Activated T-helper 2 cell treated with anti-CD3 and anti-CD28 coated beads, Interferon-gamma antibody, Interleukin-2, Interleukin-4, amounts not matched to agents 10 μg/mL and 5 μg/mL and 100 μg/mL, durations not matched to agents 14 hours and 24 hours and 36 hours (primary cell): ENCODE data around the gene GPR161. TPM values are rescaled to one million over a fixed set of nuclear protein-coding genes. Genes with fewer than 3 reads are reported as not detected.

Source experiments
- DNase-seq: peaks from one replicate; pipeline ENCODE4 v3.0.0; 2021; ENCODE audit warnings: low spot score
- H3K27ac Mint-ChIP-seq: one replicate; pipeline ENCODE4 v1.8.0; 2021; ENCODE audit warnings: mixed read lengths
- H3K27me3 Mint-ChIP-seq: one replicate; pipeline ENCODE4 v1.8.0; 2021; ENCODE audit warnings: low read depth, mixed read lengths
- H3K36me3 Mint-ChIP-seq: one replicate; pipeline ENCODE4 v1.8.0; 2021; ENCODE audit warnings: low read depth, mixed read lengths
- H3K4me1 Mint-ChIP-seq: one replicate; pipeline ENCODE4 v1.8.0; 2021; ENCODE audit warnings: low read depth, mixed read lengths
- H3K4me3 Mint-ChIP-seq: one replicate; pipeline ENCODE4 v1.8.0; 2021; ENCODE audit warnings: low read depth, mild to moderate bottlenecking, moderate library complexity, mixed read lengths
- H3K9me3 Mint-ChIP-seq: one replicate; pipeline ENCODE4 v1.8.0; 2021; ENCODE audit warnings: mixed read lengths
- intact Hi-C: fragments of 100-400 bp; cut with micrococcal nuclease; formaldehyde crosslinking; loops from one replicate; pipeline ENCODE4 v1.15.1; 2023
- total RNA-seq: library from RNA; stranded (reverse); gene quantifications from 2 replicates; pipeline ENCODE4 v1.2.3, GENCODE V29; 2022

The GPR161 gene
- total RNA-seq, 1 donor from 2014 or later = 1.3 TPM

DNA sequence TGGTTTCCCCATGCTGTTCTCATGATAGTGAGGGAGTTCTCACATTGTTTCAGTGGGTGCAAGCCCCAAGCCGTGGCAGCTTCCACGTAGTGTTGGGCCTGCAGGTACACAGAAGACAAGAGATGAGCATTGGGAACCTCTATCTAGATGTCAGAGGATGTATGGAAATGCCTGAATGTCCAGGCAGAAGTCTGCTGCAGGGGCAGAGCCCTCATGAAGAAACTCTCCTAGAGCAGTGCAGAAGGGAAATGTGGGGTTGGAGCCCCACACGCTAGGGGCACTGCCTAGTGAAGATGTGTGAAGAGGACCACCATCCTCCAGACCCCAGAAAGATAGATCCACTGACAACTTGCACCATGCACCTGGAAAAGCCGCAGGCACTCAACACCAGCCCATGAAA is 17.0 kb downstream of the GPR161 start:
- H3K36me3 Mint-ChIP-seq = no peaks in the 10 kb centered on the region
- DNase-seq = no peak
- no peak overlapping the region for H3K27ac Mint-ChIP-seq
- H3K9me3 Mint-ChIP-seq = no peaks in the 10 kb centered on the region
- H3K27me3 Mint-ChIP-seq = peaks cover 36% of the 10 kb centered on the region
- H3K4me3 Mint-ChIP-seq = no peak overlapping the region
- H3K4me1 Mint-ChIP-seq = no peaks in the 10 kb centered on the region
- intact Hi-C loops = no loop called here

DNA sequence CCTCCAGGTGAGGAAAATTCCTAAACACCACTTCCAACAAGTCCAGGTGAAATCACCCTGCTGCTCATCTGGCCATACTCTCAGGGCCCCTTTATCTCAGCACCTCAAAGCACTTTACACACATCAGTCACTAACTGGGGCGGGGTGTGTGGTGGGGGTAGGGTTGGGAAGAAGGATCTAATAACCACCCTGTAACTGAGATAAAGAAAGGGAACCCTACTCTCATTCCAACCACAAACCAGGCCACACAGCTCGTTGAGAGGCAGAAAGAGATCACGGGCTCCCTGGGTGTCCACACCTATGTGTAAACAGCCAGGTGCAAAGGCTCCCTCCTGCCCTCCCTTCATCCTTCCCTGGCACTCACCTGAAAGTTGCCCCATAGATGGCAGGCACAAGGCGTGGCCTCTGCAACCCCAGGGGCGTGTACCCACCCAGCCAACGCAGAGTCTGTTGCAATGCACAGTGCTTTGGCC is 20.4 kb downstream of the GPR161 start:
- no peak overlapping the region for H3K27ac Mint-ChIP-seq
- no peaks in the 10 kb centered on the region for H3K9me3 Mint-ChIP-seq
- H3K4me3 Mint-ChIP-seq = no peak overlapping the region
- peaks cover 16% of the 10 kb centered on the region for H3K27me3 Mint-ChIP-seq
- intact Hi-C loops = no loop called here
- no peak for DNase-seq
- H3K36me3 Mint-ChIP-seq = no peaks in the 10 kb centered on the region
- H3K4me1 Mint-ChIP-seq = peaks cover 4% of the 10 kb centered on the region

DNA sequence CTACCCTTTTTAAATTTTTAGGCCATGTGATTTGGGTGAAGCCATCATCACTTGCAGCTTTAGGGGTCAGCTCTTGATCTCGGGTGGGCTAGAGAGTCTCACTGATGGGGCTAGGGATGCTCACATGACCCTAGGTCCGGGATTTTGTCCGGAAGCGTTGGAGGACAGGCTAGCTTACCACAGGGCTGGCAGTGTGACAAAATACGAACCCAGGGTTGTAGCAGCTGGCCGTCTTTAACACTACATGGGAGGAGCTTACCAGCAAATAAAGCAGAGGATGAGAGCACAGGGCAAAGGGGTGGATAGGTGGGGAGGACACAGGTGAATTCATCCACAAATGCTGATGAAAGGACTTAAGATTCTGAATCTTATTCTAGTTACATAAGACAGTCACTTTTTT is 21.9 kb downstream of the GPR161 start:
- H3K27me3 Mint-ChIP-seq = peaks cover 8% of the 10 kb centered on the region
- DNase-seq = no peak
- H3K4me3 Mint-ChIP-seq = no peak overlapping the region
- no peaks in the 10 kb centered on the region for H3K9me3 Mint-ChIP-seq
- intact Hi-C loops = no loop called here
- no peak overlapping the region for H3K27ac Mint-ChIP-seq
- no peaks in the 10 kb centered on the region for H3K36me3 Mint-ChIP-seq
- peaks cover 4% of the 10 kb centered on the region for H3K4me1 Mint-ChIP-seq

DNA sequence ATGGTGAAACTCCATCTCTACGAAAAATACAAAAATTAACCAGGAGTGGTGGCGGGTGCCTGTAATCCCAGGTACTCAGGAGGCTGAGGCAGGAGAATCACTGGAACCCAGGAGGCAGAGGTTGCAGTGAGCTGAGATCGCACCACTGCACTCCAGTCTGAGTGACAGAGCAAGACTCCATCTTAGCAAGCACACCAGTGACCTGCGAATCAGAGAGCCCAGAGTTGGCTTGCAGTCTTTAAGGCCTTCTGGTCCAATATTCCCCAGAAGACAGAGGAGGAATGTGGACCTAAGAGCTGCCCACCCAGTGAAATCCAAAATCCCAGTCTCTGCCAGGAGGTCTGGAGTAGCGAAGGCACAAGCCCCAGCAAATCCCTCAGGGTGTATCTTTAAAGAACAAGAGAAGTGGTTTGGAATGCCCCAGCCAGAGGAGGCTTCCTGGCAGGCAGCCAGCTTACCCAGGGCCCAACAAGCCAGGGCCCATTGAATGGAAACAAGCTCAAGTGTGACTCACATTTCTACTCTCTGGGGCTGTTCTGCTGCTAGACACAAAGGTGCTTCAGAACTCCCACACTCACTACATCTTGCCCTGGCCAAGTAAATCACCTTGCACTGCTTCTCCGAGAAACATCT is 23.9 kb downstream of the GPR161 start:
- Mint-ChIP-seq H3K36me3 (no peaks in the 10 kb centered on the region), H3K9me3 (no peaks in the 10 kb centered on the region), H3K27me3 (no peaks in the 10 kb centered on the region), H3K27ac (no peak overlapping the region), H3K4me3 (no peak overlapping the region), H3K4me1 (peaks cover 4% of the 10 kb centered on the region)
- no peak for DNase-seq
- intact Hi-C loops = no loop called here

DNA sequence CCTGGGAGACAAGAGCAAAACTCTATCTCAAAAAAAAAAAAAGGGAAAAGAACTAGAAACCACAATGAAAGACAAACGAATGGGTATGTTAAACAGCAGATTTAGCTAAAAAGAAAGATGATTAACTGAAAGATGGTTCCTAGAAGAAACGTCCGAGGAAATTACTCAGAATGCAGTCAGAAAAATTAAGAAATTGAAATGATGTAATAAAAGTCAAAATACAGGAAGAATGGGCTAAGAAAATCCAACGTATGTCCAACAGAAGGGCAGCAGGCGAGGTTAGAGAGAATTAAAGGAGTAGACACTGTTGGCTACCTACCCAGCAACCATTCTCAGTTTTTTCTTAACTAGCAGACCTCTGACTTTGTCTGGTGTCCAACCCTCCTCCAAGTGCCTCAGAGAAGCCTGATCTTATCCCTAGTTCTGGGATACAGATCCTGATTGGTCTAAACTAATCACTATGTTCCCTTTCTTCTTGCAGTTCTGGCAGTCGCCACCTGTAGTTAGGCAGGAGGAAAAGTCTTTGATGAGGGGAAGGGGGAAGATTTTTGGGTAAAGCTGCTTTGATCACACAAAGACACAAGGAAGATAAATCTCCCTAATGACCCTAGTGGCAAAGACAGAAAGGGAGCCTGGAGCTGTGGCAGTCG is 25.7 kb downstream of the GPR161 start:
- Mint-ChIP-seq H3K27ac (no peak overlapping the region), H3K4me1 (peaks cover 4% of the 10 kb centered on the region), H3K9me3 (no peaks in the 10 kb centered on the region), H3K27me3 (peaks cover 2% of the 10 kb centered on the region), H3K36me3 (no peaks in the 10 kb centered on the region), H3K4me3 (no peak overlapping the region)
- intact Hi-C loops = no loop called here
- no peak for DNase-seq

DNA sequence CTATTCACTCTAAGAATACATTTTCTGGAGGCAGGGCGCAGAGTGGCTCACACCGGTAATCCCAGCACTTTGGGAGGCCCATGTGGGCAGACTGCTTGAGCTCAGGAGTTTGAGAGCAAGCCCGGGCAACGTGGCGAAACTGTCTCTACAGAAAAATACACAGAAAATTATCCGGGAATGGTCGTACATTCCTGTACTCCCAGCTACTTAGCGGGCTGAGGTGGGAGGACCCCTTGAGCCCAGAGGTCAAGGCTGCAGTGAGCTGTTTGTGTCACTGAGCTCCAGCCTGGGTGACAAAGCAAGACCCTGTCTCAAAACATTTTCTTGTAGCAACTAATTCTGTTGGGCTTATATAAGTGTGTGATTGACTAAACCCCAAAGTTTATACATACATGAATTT is 30.5 kb downstream of the GPR161 start:
- no peak for DNase-seq
- intact Hi-C loops = no loop called here
- no peak overlapping the region for H3K4me3 Mint-ChIP-seq
- no peaks in the 10 kb centered on the region for H3K9me3 Mint-ChIP-seq
- no peaks in the 10 kb centered on the region for H3K4me1 Mint-ChIP-seq
- H3K36me3 Mint-ChIP-seq = no peaks in the 10 kb centered on the region
- H3K27ac Mint-ChIP-seq = no peak overlapping the region
- peaks cover 2% of the 10 kb centered on the region for H3K27me3 Mint-ChIP-seq

DNA sequence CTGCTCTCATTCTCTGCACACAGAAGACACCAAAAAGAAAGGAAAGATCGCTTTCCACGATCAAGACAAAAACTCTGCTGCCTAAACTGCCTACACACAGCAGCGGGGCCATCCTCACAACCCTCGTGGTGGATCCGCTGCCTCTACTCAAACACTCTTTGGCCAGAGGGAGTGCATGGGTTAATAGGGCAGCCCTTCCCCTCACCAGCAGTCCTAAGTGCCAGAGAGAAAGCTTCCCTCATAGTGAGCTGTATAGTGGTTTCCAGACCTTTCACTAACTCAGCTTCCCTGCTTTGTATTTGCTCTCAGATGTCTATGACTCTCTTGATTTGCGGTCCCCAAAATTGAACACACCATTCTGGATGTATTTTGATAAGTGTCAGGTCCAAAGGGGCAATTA is 30.9 kb downstream of the GPR161 start:
- DNase-seq = no peak
- H3K27ac Mint-ChIP-seq = no peak overlapping the region
- H3K9me3 Mint-ChIP-seq = no peaks in the 10 kb centered on the region
- intact Hi-C loops = no loop called here
- no peak overlapping the region for H3K4me3 Mint-ChIP-seq
- H3K27me3 Mint-ChIP-seq = peaks cover 2% of the 10 kb centered on the region
- H3K36me3 Mint-ChIP-seq = no peaks in the 10 kb centered on the region
- H3K4me1 Mint-ChIP-seq = no peaks in the 10 kb centered on the region

DNA sequence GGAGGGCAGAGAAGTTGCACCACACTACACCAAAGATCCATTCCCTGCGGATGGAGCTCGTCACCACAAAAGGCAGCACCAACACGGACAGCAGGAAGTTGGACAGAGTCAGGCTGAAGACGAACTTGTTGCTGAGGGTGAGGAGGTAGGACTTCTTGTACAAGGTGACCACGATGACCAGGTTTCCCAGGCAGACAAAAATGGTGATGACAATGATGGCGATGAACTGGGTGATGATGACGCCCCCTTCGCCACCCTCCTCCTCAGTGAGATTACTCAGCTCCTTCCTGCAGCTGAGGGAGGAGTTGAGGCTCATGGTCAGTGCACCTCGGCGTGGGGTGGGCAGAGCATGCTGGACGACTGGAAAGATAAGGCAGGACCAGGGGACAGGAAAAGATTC is 32.2 kb downstream of the GPR161 start:
- H3K9me3 Mint-ChIP-seq = no peaks in the 10 kb centered on the region
- intact Hi-C loops = no loop called here
- H3K36me3 Mint-ChIP-seq = no peaks in the 10 kb centered on the region
- DNase-seq = no peak
- no peak overlapping the region for H3K4me3 Mint-ChIP-seq
- no peak overlapping the region for H3K27ac Mint-ChIP-seq
- H3K4me1 Mint-ChIP-seq = no peaks in the 10 kb centered on the region
- peaks cover 2% of the 10 kb centered on the region for H3K27me3 Mint-ChIP-seq

DNA sequence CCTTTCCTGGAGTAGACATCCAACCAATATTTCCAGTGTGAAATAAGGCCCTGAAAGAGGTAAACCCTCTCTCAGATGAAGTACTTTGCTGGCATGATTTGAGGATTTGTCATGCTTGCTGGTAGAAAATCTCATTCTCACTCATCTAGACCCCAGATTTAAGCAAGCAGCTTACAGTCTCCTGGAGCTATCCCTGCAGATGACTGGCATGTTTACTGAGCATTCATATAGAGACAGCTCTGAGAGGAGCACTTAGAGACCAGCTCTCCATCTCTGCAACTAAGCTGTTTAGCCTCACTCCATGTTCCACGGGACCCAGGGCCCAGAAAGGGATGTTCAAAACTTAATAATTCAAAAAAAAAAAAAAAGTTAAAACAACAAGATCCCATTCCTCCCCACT is 34.2 kb downstream of the GPR161 start:
- Mint-ChIP-seq H3K9me3 (no peaks in the 10 kb centered on the region), H3K27ac (no peak overlapping the region), H3K4me3 (no peak overlapping the region), H3K36me3 (no peaks in the 10 kb centered on the region), H3K27me3 (peaks cover 2% of the 10 kb centered on the region), H3K4me1 (no peaks in the 10 kb centered on the region)
- intact Hi-C loops = no loop called here
- no peak for DNase-seq

DNA sequence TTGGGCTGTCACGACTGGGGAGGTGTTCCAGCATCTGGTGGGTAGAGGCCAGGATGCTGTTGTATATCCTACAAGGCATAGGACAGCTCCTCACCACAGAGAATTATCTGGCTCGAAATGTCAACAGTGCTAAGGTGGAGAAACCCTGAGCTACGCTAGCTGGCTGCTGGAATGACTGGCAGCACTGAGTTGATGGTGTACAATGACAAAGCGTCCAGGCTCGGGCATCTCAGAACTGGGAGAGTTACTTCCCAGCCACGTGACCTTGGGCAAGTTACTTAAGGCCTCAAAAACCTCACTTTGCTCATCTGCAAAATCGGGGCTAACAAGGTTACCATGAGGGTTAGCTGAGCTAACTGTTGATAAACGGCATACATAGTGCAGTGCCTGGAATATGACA is 35.4 kb downstream of the GPR161 start:
- Mint-ChIP-seq H3K4me1 (no peaks in the 10 kb centered on the region), H3K27me3 (no peaks in the 10 kb centered on the region), H3K4me3 (no peak overlapping the region), H3K27ac (no peak overlapping the region), H3K9me3 (no peaks in the 10 kb centered on the region), H3K36me3 (no peaks in the 10 kb centered on the region)
- intact Hi-C loops = no loop called here
- no peak for DNase-seq

DNA sequence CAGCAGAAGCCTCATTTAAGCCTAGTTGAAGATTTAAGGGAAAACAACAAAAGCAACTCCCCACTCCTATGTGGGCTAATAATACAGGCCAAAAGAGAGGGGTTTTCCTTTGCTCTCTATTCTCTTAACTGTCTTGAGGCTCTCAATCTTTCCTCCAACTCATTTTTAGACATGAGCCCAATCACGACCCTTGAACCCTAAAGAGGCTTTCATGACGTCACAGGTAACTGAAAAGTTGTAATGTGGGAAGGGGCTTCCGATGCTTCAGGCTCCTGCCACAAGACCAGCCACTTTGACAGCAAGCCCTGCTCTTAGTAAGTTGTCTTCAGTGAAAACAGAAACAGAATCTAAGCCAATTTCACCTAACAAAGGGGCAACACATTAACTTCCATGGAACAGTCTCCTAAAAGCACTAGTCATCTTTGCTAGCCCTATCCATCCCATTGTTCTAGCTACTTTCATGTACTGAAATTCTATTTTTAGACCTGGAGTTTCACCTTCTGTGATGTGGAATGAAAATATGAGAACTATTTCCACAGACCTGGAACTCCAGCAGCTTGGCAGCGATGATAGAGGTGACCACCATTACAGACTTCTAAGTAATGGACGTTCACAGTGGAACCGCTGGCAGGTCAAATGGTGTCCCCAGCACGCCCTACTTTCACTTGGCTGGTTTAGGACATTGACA is 36.3 kb downstream of the GPR161 start:
- Mint-ChIP-seq H3K4me3 (no peak overlapping the region), H3K4me1 (no peaks in the 10 kb centered on the region), H3K36me3 (no peaks in the 10 kb centered on the region), H3K9me3 (no peaks in the 10 kb centered on the region), H3K27ac (no peak overlapping the region), H3K27me3 (no peaks in the 10 kb centered on the region)
- no peak for DNase-seq
- intact Hi-C loops = no loop called here

DNA sequence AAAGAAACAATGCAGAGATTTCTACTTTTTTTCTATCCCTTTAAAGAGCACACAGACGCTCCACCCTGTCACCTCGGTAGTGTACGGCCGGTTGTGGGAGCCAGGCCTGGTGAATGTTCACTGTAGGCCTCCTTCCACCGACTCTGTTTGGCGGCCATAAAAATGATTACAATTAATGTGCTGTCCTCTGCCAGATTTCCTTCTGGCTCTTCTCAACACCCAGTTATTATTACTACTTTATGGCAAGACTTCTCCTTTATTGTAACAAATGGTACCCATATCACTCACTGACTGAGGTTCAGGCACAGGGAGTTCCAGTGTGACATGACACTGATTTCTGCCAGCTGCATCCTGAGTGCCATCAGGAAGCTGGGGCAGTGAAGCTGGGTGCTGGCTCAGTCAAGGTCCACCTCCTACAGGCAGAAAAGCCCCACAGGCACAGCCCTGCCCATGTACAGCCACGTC is 37.4 kb downstream of the GPR161 start:
- no peak overlapping the region for H3K27ac Mint-ChIP-seq
- no peaks in the 10 kb centered on the region for H3K9me3 Mint-ChIP-seq
- H3K27me3 Mint-ChIP-seq = peaks cover 5% of the 10 kb centered on the region
- no peaks in the 10 kb centered on the region for H3K4me1 Mint-ChIP-seq
- intact Hi-C loops = no loop called here
- DNase-seq = no peak
- H3K4me3 Mint-ChIP-seq = no peak overlapping the region
- no peaks in the 10 kb centered on the region for H3K36me3 Mint-ChIP-seq
